Measurements from ENCODE around the gene TRIM52.

- TF ChIP-seq CTCF (IDR thresholded peaks at IDR 0.05) (no peak), EZH2 (IDR thresholded peaks at IDR 0.05) (no peak), EZH2phosphoT487 (IDR thresholded peaks at IDR 0.05) (no peak)
These were observed 53.0 kb downstream of the TRIM52 start for GRCh38 chr5:181207960-181208253.

All from neural progenitor cell (in vitro differentiated cells).